ENCODE data around the gene ZNF853.
"Not testable (repeated sequence)": the region's sequence is repeated elsewhere in the genome, so short reads cannot be mapped to it uniquely, and the experiment has no call there.

ZNF853 gene

GRCh38 chr7:6577369-6578113 lies 37.9 kb upstream of the ZNF853 start, which contains the start of gene ZDHHC4:
Gene ZDHHC4, plus strand, starts transcription at chr7:6577454. Its CDS starts 3,108 bp downstream, at chr7:6580562.
- Histone ChIP-seq H3K9me3 (ENCODE audit: low read depth, low read length) (no peaks in the 10 kb centered on the region), H3K4me3 (peak within 1 kb of the TSS; percentile 95), H3K9ac (ENCODE audit: insufficient read length) (peak within 1 kb of the TSS; percentile 96), H3K36me3 (ENCODE audit: insufficient read depth, low read length) (peaks cover 16% of the 10 kb centered on the region; the same call in 1 of the 2 replicates), H3K27ac (peak within 1 kb of the TSS; percentile 95)
- peak; percentile 28 for DNase-seq (ENCODE audit: low read depth, low spot score)
- TF ChIP-seq POLR2AphosphoS5 (IDR thresholded peaks at IDR 0.05; ENCODE audit: borderline replicate concordance, low read depth, low read length) (peak; percentile 93), FOXP2 (optimal IDR thresholded peaks at IDR 0.05; ENCODE audit: control extremely low read depth, extremely low read length, insufficient read depth) (peak; percentile 36), EZH2 (IDR thresholded peaks at IDR 0.05) (no peak)

GRCh38 chr7:6578114-6579084 lies 37.0 kb upstream of the ZNF853 start:
- Histone ChIP-seq H3K9me3 (ENCODE audit: low read depth, low read length) (no peaks in the 10 kb centered on the region), H3K27ac (peak overlapping the region; percentile 95), H3K36me3 (ENCODE audit: insufficient read depth, low read length) (peaks cover 21% of the 10 kb centered on the region; the same call in 1 of the 2 replicates), H3K9ac (ENCODE audit: insufficient read length) (no peak overlapping the region), H3K4me3 (peak overlapping the region; percentile 95)
- no peak for DNase-seq (ENCODE audit: low read depth, low spot score)
- no peak for TF ChIP-seq FOXP2 (optimal IDR thresholded peaks at IDR 0.05; ENCODE audit: control extremely low read depth, extremely low read length, insufficient read depth)
- no peak for TF ChIP-seq EZH2 (IDR thresholded peaks at IDR 0.05)

GRCh38 chr7:6579446-6579845 lies 36.0 kb upstream of the ZNF853 start:
- Histone ChIP-seq H3K36me3 (ENCODE audit: insufficient read depth, low read length) (peaks cover 21% of the 10 kb centered on the region; the same call in 1 of the 2 replicates), H3K9ac (ENCODE audit: insufficient read length) (no peak overlapping the region), H3K4me3 (no peak overlapping the region), H3K9me3 (ENCODE audit: low read depth, low read length) (no peaks in the 10 kb centered on the region), H3K27ac (no peak overlapping the region)
- peak; percentile 20 for DNase-seq (ENCODE audit: low read depth, low spot score)
- no peak for TF ChIP-seq POLR2AphosphoS5 (IDR thresholded peaks at IDR 0.05; ENCODE audit: borderline replicate concordance, low read depth, low read length)
- no peak for TF ChIP-seq FOXP2 (optimal IDR thresholded peaks at IDR 0.05; ENCODE audit: control extremely low read depth, extremely low read length, insufficient read depth)
- no peak for TF ChIP-seq EZH2 (IDR thresholded peaks at IDR 0.05)

GRCh38 chr7:6585746-6586432 lies 29.5 kb upstream of the ZNF853 start:
- H3K9me3 ChIP-seq (ENCODE audit: low read depth, low read length); H3K9ac ChIP-seq (ENCODE audit: insufficient read length); H3K4me3 ChIP-seq; DNase-seq (ENCODE audit: low read depth, low spot score): not testable (repeated sequence)
- H3K27ac ChIP-seq = peak overlapping the region; percentile 36; the same call in 1 of the 2 replicates
- H3K36me3 ChIP-seq (ENCODE audit: insufficient read depth, low read length) = peaks cover 26% of the 10 kb centered on the region; the same call in 1 of the 2 replicates

- Histone ChIP-seq H3K4me3 (no peak overlapping the region), H3K9me3 (ENCODE audit: low read depth, low read length) (no peaks in the 10 kb centered on the region), H3K9ac (ENCODE audit: insufficient read length) (no peak overlapping the region), H3K36me3 (ENCODE audit: insufficient read depth, low read length) (peaks cover 16% of the 10 kb centered on the region; the same call in 1 of the 2 replicates), H3K27ac (no peak overlapping the region)
- DNase-seq (ENCODE audit: low read depth, low spot score) = no peak
- no peak for TF ChIP-seq POLR2AphosphoS5 (IDR thresholded peaks at IDR 0.05; ENCODE audit: borderline replicate concordance, low read depth, low read length)
- no peak for TF ChIP-seq FOXP2 (optimal IDR thresholded peaks at IDR 0.05; ENCODE audit: control extremely low read depth, extremely low read length, insufficient read depth)
- no peak for TF ChIP-seq EZH2 (IDR thresholded peaks at IDR 0.05)
Observed at GRCh38 chr7:6588566-6588965, 26.8 kb upstream of the ZNF853 start.

GRCh38 chr7:6589151-6589828 lies 26.1 kb upstream of the ZNF853 start:
- Histone ChIP-seq H3K9ac (ENCODE audit: insufficient read length) (no peak overlapping the region), H3K36me3 (ENCODE audit: insufficient read depth, low read length) (peaks cover 19% of the 10 kb centered on the region; the same call in 1 of the 2 replicates), H3K27ac (no peak overlapping the region)

GRCh38 chr7:6589829-6590644 lies 25.4 kb upstream of the ZNF853 start, which contains the start of gene INTS15:
Gene INTS15, plus strand, starts transcription at chr7:6590021. Its CDS starts 263 bp downstream, at chr7:6590284.
- Histone ChIP-seq H3K27ac (no peak within 1 kb of the TSS), H3K36me3 (ENCODE audit: insufficient read depth, low read length) (peaks cover 18% of the 10 kb centered on the region; the same call in 1 of the 2 replicates), H3K9ac (ENCODE audit: insufficient read length) (peak within 1 kb of the TSS; percentile 88), H3K9me3 (ENCODE audit: low read depth, low read length) (no peaks in the 10 kb centered on the region), H3K4me3 (peak within 1 kb of the TSS; percentile 96)
- TF ChIP-seq POLR2AphosphoS5 (IDR thresholded peaks at IDR 0.05; ENCODE audit: borderline replicate concordance, low read depth, low read length) (peak; percentile 16), EZH2 (IDR thresholded peaks at IDR 0.05) (no peak), FOXP2 (optimal IDR thresholded peaks at IDR 0.05; ENCODE audit: control extremely low read depth, extremely low read length, insufficient read depth) (no peak)
- DNase-seq (ENCODE audit: low read depth, low spot score) = no peak

More at GRCh38 chr7:6589151-6589828, 26.1 kb upstream of the ZNF853 start:
- TF ChIP-seq FOXP2 (optimal IDR thresholded peaks at IDR 0.05; ENCODE audit: control extremely low read depth, extremely low read length, insufficient read depth) (no peak), POLR2AphosphoS5 (IDR thresholded peaks at IDR 0.05; ENCODE audit: borderline replicate concordance, low read depth, low read length) (no peak), EZH2 (IDR thresholded peaks at IDR 0.05) (no peak)
- Histone ChIP-seq H3K9me3 (ENCODE audit: low read depth, low read length) (no peaks in the 10 kb centered on the region), H3K4me3 (peak overlapping the region; percentile 96)
- DNase-seq (ENCODE audit: low read depth, low spot score) = no peak

All from SK-N-MC (cell line).